GM12874 (cell line): Measurements from ENCODE around the gene KIFAP3.

ENCODE experiments used
- TF ChIP-seq, protein P1 (sequence below): IDR thresholded peaks from 2 replicates; pipeline ENCODE4 v1.5.1; 2011; ENCODE audit warnings: low read depth, mild to moderate bottlenecking, control low read depth, low read length, moderate library complexity; ENCODE audit not compliant: insufficient read depth

Gene KIFAP3

DNA sequence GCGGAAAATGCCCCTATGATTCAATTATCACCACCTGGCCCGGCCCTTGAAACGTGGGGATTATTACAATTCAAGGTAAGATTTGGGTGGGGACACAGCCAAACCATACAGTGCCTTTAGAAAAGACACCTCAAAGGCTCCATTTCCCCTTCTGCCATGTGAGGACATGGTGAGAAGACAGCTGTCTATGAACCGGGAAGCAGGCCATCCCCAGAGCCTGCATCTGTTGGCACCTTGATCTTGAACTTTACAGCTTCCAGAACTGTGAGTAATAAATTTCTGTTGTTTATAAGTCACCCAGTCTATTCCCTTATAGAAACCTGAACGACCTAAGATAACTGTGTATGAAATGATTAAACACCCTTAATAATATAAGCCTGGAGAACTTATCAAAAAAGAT lies 61.6 kb downstream of the KIFAP3 start:
- TF ChIP-seq, protein P1, sequence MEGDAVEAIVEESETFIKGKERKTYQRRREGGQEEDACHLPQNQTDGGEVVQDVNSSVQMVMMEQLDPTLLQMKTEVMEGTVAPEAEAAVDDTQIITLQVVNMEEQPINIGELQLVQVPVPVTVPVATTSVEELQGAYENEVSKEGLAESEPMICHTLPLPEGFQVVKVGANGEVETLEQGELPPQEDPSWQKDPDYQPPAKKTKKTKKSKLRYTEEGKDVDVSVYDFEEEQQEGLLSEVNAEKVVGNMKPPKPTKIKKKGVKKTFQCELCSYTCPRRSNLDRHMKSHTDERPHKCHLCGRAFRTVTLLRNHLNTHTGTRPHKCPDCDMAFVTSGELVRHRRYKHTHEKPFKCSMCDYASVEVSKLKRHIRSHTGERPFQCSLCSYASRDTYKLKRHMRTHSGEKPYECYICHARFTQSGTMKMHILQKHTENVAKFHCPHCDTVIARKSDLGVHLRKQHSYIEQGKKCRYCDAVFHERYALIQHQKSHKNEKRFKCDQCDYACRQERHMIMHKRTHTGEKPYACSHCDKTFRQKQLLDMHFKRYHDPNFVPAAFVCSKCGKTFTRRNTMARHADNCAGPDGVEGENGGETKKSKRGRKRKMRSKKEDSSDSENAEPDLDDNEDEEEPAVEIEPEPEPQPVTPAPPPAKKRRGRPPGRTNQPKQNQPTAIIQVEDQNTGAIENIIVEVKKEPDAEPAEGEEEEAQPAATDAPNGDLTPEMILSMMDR = no peak

DNA sequence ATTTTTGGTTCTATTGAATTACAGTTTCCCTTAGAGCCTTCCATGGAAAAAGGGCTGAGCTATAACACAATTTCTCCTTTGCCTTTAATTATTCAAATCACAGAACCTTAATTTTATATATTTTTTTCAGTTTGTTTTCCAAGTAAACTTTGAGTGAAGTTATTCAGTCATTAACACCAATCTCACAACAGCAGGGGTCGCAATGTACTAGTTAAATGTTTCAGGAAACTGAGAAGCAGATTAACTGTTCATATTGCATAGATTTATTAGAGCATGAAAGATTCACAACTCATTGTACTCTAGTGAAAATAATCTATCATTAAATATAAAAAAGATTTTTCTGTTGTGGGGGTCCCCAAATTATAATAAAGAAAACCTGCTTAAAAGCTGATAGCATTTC lies 64.1 kb downstream of the KIFAP3 start:
- TF ChIP-seq, protein P1 = no peak

DNA sequence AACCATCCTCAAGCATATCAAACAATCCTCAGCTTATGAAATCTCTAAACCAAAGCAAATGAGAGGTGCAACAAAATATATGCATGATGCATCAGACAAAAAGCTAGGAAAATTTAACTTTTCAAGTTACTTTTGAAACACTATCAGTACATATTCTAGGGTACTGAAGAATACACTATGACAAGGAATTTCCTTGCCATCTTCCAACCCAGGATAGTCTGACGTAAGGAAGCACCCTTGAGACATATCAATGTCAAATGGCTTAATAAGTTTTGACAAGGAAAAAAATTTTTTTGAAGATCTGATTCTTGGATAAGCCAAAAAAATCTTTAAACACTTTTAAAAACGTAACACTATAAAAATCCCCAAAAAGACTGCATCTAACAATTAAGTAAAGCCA lies 64.9 kb downstream of the KIFAP3 start:
- TF ChIP-seq, protein P1 = no peak

DNA sequence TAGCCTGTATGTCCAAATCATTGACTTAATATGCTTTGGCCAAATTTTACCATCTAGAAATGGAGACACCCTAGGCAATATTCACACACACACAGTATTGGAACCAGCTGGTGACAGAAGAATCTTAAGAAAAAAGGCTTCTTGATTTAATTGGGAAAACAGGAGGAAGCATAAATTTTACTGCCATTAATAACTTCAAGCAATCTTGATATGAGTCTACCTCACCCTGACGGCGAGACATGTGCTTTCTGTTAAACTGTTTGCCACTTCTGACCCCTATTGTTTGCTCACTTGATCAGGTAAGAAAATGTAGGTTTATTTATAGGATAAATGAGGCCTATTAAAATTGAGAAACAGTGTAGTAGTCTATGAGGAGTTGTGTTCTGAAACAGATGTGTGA lies 73.2 kb downstream of the KIFAP3 start:
- TF ChIP-seq, protein P1 = no peak

DNA sequence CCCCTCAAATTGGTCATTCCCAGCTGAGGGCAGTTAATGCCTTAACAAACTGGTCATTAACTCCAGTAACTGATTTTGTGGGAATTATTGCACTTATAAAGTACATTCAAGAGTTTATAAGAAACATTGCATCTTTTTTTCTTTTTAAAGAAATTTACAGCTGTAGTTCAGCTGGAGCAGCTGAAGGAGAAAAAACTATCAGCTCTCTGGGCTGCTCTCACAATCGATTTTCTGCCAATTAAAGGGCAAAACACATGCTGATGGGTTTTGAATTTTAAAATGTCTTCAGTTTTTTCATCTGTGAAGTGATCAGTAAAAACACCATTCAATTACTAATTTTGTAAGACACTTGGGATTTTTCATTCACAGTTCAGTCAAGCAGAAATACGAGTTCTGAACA lies 74.7 kb downstream of the KIFAP3 start:
- TF ChIP-seq, protein P1 = no peak

DNA sequence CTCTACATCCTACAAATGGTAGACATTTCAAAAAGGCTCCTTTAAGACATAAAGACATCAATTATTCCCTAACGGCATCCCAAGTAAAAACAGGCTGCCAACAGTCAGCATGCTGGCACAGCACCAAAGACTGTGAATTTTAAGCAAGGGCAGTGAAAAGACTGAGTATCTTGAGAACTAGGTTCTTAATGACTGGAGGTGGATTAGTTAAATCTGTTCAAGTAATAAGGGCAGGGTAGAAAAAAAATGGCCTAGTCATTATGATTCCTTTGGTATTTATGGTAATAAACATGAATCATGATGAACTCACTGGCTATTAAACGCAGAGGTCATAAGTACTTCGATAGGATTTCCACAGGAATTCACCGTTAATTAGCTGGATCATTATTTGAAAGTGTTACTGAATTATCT lies 75.2 kb downstream of the KIFAP3 start:
- TF ChIP-seq, protein P1 = no peak

DNA sequence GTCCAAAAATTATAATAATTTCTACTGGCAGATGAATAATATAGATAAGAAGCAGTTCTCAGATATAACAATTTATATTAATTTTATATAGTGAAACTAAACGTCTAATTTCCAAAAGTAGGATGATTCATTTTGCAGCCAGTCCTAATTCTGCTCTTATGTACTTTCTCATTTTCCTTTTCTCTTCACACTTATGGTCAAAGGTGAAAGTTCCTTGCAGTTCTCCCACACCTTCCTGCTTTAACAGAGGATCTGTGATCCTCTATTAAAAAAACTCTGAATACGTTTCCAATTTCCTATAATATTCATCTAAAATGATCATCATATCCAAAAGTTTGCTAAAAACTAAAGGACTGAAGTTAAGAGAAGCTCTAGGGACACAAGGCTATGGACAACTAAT lies 78.5 kb downstream of the KIFAP3 start:
- TF ChIP-seq, protein P1 = no peak

DNA sequence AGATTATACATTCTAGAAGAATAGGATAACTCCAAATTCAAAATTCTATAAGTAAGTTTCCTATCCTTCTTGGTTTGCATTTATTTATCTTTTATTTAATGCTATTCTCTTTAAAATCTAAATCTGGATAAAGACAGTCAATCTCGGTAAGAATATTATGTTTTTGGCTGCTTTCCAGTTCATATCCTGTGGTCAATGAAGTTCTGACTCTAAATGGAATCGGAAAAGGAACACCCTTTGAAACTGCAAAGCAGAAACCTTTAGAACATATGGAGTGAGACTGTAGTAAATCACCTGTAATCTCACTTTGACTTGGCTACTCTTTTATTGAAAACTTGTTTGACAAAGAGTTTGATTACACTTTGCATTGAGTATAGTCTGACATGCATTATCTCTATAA lies 85.2 kb downstream of the KIFAP3 start:
- TF ChIP-seq, protein P1 = no peak
